Activated T-helper 1 cell treated with Interleukin-2 at 50 U/mL for 16 hours (primary cell): Measurements from ENCODE around the gene B3GALT5.

Experiments used
- DNase-seq: peaks from one replicate; pipeline ENCODE4 v3.0.0-alpha.2; 2020; ENCODE audit warnings: low read depth

The B3GALT5 gene

GRCh38 chr21:39645331-39645730 is 32.6 kb downstream of the B3GALT5 start:
- DNase-seq = no peak

- no peak for DNase-seq
Measured at GRCh38 chr21:39647476-39647875, 34.7 kb downstream of the B3GALT5 start.

GRCh38 chr21:39648879-39649278 is 36.1 kb downstream of the B3GALT5 start:
- no peak for DNase-seq

- DNase-seq = no peak
Measured at GRCh38 chr21:39649526-39649925, 36.8 kb downstream of the B3GALT5 start.

- no peak for DNase-seq
Measured at GRCh38 chr21:39650306-39650705, 37.6 kb downstream of the B3GALT5 start.

GRCh38 chr21:39650801-39651200 is 38.1 kb downstream of the B3GALT5 start:
- DNase-seq = no peak

- DNase-seq = no peak
Measured at GRCh38 chr21:39651206-39651605, 38.5 kb downstream of the B3GALT5 start.

GRCh38 chr21:39654951-39655350 is 42.2 kb downstream of the B3GALT5 start:
- no peak for DNase-seq

GRCh38 chr21:39655589-39655988 is 42.8 kb downstream of the B3GALT5 start:
- no peak for DNase-seq

- no peak for DNase-seq
Measured at GRCh38 chr21:39656209-39656608, 43.5 kb downstream of the B3GALT5 start.

- DNase-seq = no peak
Measured at GRCh38 chr21:39657091-39657689, 44.5 kb downstream of the B3GALT5 start.

GRCh38 chr21:39658066-39658465 is 45.3 kb downstream of the B3GALT5 start:
- no peak for DNase-seq

- DNase-seq = no peak
Measured at GRCh38 chr21:39659070-39659815, 46.5 kb downstream of the B3GALT5 start.

GRCh38 chr21:39660191-39660980 is 47.6 kb downstream of the B3GALT5 start:
- DNase-seq = no peak

- no peak for DNase-seq
Measured at GRCh38 chr21:39661121-39661520, 48.4 kb downstream of the B3GALT5 start.

GRCh38 chr21:39661740-39662139 is 49.0 kb downstream of the B3GALT5 start:
- no peak for DNase-seq

- DNase-seq = no peak
Measured at GRCh38 chr21:39662411-39662953, 49.7 kb downstream of the B3GALT5 start.

- DNase-seq = no peak
Measured at GRCh38 chr21:39663066-39663465, 50.3 kb downstream of the B3GALT5 start.

GRCh38 chr21:39663742-39664492 is 51.2 kb downstream of the B3GALT5 start:
- DNase-seq = no peak

GRCh38 chr21:39664586-39664985 is 51.8 kb downstream of the B3GALT5 start:
- no peak for DNase-seq

GRCh38 chr21:39666026-39666425 is 53.3 kb downstream of the B3GALT5 start:
- DNase-seq = no peak
